GM10248 (cell line): ENCODE measurements around the gene SLC22A23.

Source experiments
- CTCF ChIA-PET: fragments of 300-600 bp; sonication (Branson Sonifier 250); formaldehyde crosslinking; extraction: SDS; loops from one replicate; lab custom pipeline; 2021; ENCODE audit warnings: antibody characterized with exemption; lab: Yijun Ruan, JAX
- POLR2A ChIA-PET: fragments of 350-650 bp; sonication (Branson Sonifier 250); formaldehyde crosslinking; extraction: SDS; loops from one replicate; lab custom pipeline; 2020; ENCODE audit warnings: antibody characterized with exemption; lab: Yijun Ruan, JAX
- DNase-seq: peaks from one replicate; pipeline ENCODE4 v3.0.0; 2012; ENCODE audit errors: extremely low spot score
- CTCF ChIP-seq: IDR thresholded peaks from 2 replicates; pipeline ENCODE4 v1.5.1; 2012; ENCODE audit warnings: mild to moderate bottlenecking, low read depth; ENCODE audit errors: extremely low read depth, missing control alignments, control extremely low read depth

The SLC22A23 gene

GRCh38 chr6:3329393-3330051, 127.3 kb downstream of the SLC22A23 start:
- POLR2A ChIA-PET, result interaction anchor here (0.6 kb wide), 1 partner anchor 54 kb away, joined by 3 read pairs; no protein-coding TSS in a partner anchor

GRCh38 chr6:3328796-3329195, 128.1 kb downstream of the SLC22A23 start:
- ChIA-PET POLR2A (no interaction called here), CTCF (interaction anchor here (1.0 kb wide), 1 partner anchor 9 kb away, joined by 3 read pairs; no protein-coding TSS in a partner anchor)
- no peak for TF ChIP-seq CTCF
- no peak for DNase-seq

More at GRCh38 chr6:3329393-3330051, 127.3 kb downstream of the SLC22A23 start:
- TF ChIP-seq CTCF, result no peak
- DNase-seq, result no peak
- CTCF ChIA-PET, result interaction anchor here (2.7 kb wide), 1 partner anchor 10 kb away, joined by 9 read pairs; no protein-coding TSS in a partner anchor

- POLR2A ChIA-PET, result no interaction called here
- no peak for TF ChIP-seq CTCF
- CTCF ChIA-PET, result interaction anchor here (0.8 to 1.1 kb wide), 3 partner anchors 8 to 12 kb away, joined by 3 to 4 read pairs (median 3); no protein-coding TSS in a partner anchor
- DNase-seq, result no peak
Measured at GRCh38 chr6:3328145-3328544, 128.7 kb downstream of the SLC22A23 start.

- CTCF ChIA-PET, result interaction anchor here (0.8 to 1.1 kb wide), 2 partner anchors 10 to 11 kb away, joined by 3 to 4 read pairs; no protein-coding TSS in a partner anchor
- no peak for DNase-seq
- POLR2A ChIA-PET, result no interaction called here
- TF ChIP-seq CTCF, result no peak
Measured at GRCh38 chr6:3327403-3327802, 129.4 kb downstream of the SLC22A23 start.

GRCh38 chr6:3326981-3327380, 129.9 kb downstream of the SLC22A23 start:
- ChIA-PET CTCF (interaction anchor here (1.1 to 1.4 kb wide), 2 partner anchors 11 to 13 kb away, joined by 3 read pairs; no protein-coding TSS in a partner anchor), POLR2A (no interaction called here)
- no peak for TF ChIP-seq CTCF

GRCh38 chr6:3326184-3326971, 130.5 kb downstream of the SLC22A23 start:
- no peak for DNase-seq
- CTCF ChIA-PET, result interaction anchor here (1.4 to 2.3 kb wide), 2 partner anchors 11 to 12 kb away, joined by 3 to 7 read pairs; no protein-coding TSS in a partner anchor
- POLR2A ChIA-PET, result no interaction called here
- TF ChIP-seq CTCF, result no peak

More at GRCh38 chr6:3326981-3327380, 129.9 kb downstream of the SLC22A23 start:
- DNase-seq, result no peak
